ENCODE results near the gene MRPL21.

MRPL21 gene

GRCh38 chr11:68844801-68845200, 58.8 kb downstream of the MRPL21 start:
- TF ChIP-seq CTCF (IDR thresholded peaks at IDR 0.05; ENCODE audit: low read depth, low read length) = no peak

DNA sequence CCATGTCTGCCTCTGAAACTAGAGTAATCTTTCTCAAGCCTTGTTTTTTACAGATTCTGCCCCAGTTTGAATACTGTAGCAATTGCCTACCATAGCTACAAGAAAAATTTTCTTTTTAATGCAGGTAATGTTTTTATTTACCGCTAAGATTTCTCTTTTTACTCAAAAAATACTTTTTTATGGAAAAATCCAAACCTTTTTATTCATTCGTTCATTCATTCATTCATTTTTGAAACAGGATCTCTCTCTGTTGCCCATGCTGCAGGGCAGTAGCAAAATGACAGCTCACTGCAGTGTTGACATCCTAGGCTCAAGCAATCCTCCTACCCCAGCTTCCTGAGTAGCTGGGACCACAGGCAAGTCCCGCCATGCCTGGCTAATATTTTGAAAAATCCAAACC, 59.3 kb downstream of the MRPL21 start:
- H3K4me3 ChIP-seq (ENCODE audit: low read depth, low read length) = no peak overlapping the region
- no peak for TF ChIP-seq CTCF (IDR thresholded peaks at IDR 0.05; ENCODE audit: low read depth, low read length)

More at GRCh38 chr11:68844801-68845200, 58.8 kb downstream of the MRPL21 start:
- no peak overlapping the region for H3K4me3 ChIP-seq (ENCODE audit: low read depth, low read length)

- H3K4me3 ChIP-seq (ENCODE audit: low read depth, low read length) = no peak overlapping the region
- TF ChIP-seq CTCF (IDR thresholded peaks at IDR 0.05; ENCODE audit: low read depth, low read length) = no peak
These were observed 59.8 kb downstream of the MRPL21 start for GRCh38 chr11:68843703-68844312.

- TF ChIP-seq CTCF (IDR thresholded peaks at IDR 0.05; ENCODE audit: low read depth, low read length) = no peak
- H3K4me3 ChIP-seq (ENCODE audit: low read depth, low read length) = peak overlapping the region; percentile 30
These were observed 60.5 kb downstream of the MRPL21 start for GRCh38 chr11:68843052-68843561.

DNA sequence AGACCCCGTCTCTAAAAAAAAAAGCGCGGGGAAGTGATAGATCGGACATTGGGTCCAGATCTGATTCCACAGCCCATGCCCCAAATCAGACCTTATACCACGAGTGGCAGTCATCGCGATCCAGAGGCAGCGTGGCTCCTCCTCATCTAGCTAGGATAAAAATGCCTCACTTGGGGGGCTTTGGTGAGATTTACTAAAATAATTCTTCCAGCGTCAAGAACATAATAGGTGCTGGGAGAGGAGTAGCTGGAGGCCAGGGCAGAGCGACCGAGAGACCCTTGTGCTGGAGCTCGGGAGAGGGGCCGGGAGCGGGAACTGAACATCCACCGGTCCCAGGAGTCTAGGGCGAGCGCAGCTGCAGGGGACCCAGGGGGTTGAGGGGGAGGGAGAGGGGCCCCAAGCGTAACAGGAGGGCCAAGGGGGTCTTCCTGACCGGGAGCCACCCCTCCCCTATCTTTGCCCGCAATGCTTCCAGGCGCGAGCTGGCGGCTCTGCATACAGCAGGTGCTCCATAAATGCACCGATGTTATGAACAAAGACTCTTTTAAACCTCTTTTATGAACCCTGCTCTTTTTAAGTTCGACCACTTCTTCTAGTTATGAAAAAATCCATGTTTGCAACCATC, 61.1 kb downstream of the MRPL21 start:
- TF ChIP-seq CTCF (IDR thresholded peaks at IDR 0.05; ENCODE audit: low read depth, low read length) = no peak
- peak overlapping the region; percentile 59 for H3K4me3 ChIP-seq (ENCODE audit: low read depth, low read length)

- peak within 1 kb of the TSS; percentile 82 for H3K4me3 ChIP-seq (ENCODE audit: low read depth, low read length)
- no peak for TF ChIP-seq CTCF (IDR thresholded peaks at IDR 0.05; ENCODE audit: low read depth, low read length)
These were observed 61.8 kb downstream of the MRPL21 start, which contains the start of gene CPT1A for GRCh38 chr11:68841718-68842426. CPT1A (minus strand) TSS chr11:68841916; CDS start chr11:68815474, 26,442 bp downstream.

Data from WI38 (cell line).